GM12878 (cell line): ENCODE data around the gene EIF1AD. TPM values are rescaled to one million over a fixed set of nuclear protein-coding genes. Genes with fewer than 3 reads are reported as not detected.

Source experiments
- ATF7 ChIP-seq: fragments of 450-650 bp; IDR thresholded peaks from 2 replicates; pipeline ENCODE4 v1.6.1; 2016; ENCODE audit warnings: low read depth, mild to moderate bottlenecking
- BCLAF1 ChIP-seq: fragments of 450-650 bp; IDR thresholded peaks from 2 replicates; pipeline ENCODE4 v1.6.1; 2017; ENCODE audit warnings: antibody characterized with exemption, mild to moderate bottlenecking, moderate library complexity
- FOS ChIP-seq: IDR thresholded peaks from 3 replicates; pipeline ENCODE4 v1.6.1; 2011; ENCODE audit warnings: borderline replicate concordance; ENCODE audit not compliant: insufficient read length; ENCODE audit errors: extremely low read depth
- GATAD2B ChIP-seq: fragments of 450-650 bp; conservative IDR thresholded peaks from 2 replicates; pipeline ENCODE4 v1.6.1; 2017; ENCODE audit warnings: low read depth, mild to moderate bottlenecking, moderate library complexity
- HDGF ChIP-seq: fragments of 450-650 bp; IDR thresholded peaks from 2 replicates; pipeline ENCODE4 v1.6.1; 2016; ENCODE audit warnings: antibody characterized with exemption
- IKZF1 ChIP-seq: fragments of 450-650 bp; conservative IDR thresholded peaks from 2 replicates; pipeline ENCODE4 v1.6.1; 2017; ENCODE audit warnings: antibody characterized with exemption, mild to moderate bottlenecking
- KAT2A ChIP-seq: conservative IDR thresholded peaks from 2 replicates; pipeline ENCODE4 v1.6.1; 2011; ENCODE audit warnings: low read depth, low read length; ENCODE audit not compliant: control insufficient read depth
- NFYB ChIP-seq: IDR thresholded peaks from 2 replicates; pipeline ENCODE4 v1.6.1; 2011; ENCODE audit warnings: low read depth, mild to moderate bottlenecking, low read length, improper control_type of control experiment, moderate library complexity; ENCODE audit not compliant: insufficient read depth
- NRF1 ChIP-seq: conservative IDR thresholded peaks from 2 replicates; pipeline ENCODE4 v1.6.1; 2011; ENCODE audit warnings: mild to moderate bottlenecking, low read depth, low read length, improper control_type of control experiment
- PAX5 ChIP-seq: IDR thresholded peaks from 2 replicates; pipeline ENCODE4 v1.6.1; 2011; ENCODE audit warnings: low read depth, low read length, borderline replicate concordance
- RCOR1 ChIP-seq: conservative IDR thresholded peaks from 2 replicates; pipeline ENCODE4 v1.6.1; 2012; ENCODE audit warnings: low read depth, low read length, improper control_type of control experiment
- SP1 ChIP-seq: IDR thresholded peaks from one replicate; pipeline ENCODE4 v1.6.1; 2011; ENCODE audit warnings: low read depth, low read length
- STAT1 ChIP-seq: fragments of 450-650 bp; conservative IDR thresholded peaks from 2 replicates; pipeline ENCODE4 v1.6.1; 2014; ENCODE audit warnings: antibody characterized with exemption, mild to moderate bottlenecking
- ZBTB33 ChIP-seq: fragments of 450-650 bp; IDR thresholded peaks from 2 replicates; pipeline ENCODE4 v1.6.1; 2017; ENCODE audit warnings: mild to moderate bottlenecking
- ZZZ3 ChIP-seq: IDR thresholded peaks from 2 replicates; pipeline ENCODE4 v1.6.1; 2011; ENCODE audit warnings: low read depth; ENCODE audit not compliant: control insufficient read depth, insufficient read length
- polyA plus RNA-seq, 11 experiments: library from polyadenylated mRNA; depleted of rRNA in 4 of 11; unstranded in 6 of 11; stranded (reverse) in 5 of 11; fragments of >200 nt; fragmentation: Nextera tagmentation in 4 of 11; fragmentation: Illumina TruSeq in 1 of 11; extraction: Ambion mirVana in 4 of 11; extraction: Trizol in 1 of 11; gene quantifications; 1 replicate in 1 of 11; 2 replicates in 10 of 11; pipeline versions ENCODE4 v1.2.1 to v1.2.3, GENCODE V29; 2011 to 2016; ENCODE audit warnings: inconsistent platforms in 2 of 11, missing spikeins in 2 of 11, low read depth in 1 of 11
- total RNA-seq, 4 experiments: library from RNA; depleted of rRNA in 3 of 4; stranded (reverse); fragments of >200 nt in 3 of 4; fragmentation: Illumina TruSeq in 1 of 4; extraction: Trizol in 1 of 4; gene quantifications; 2 replicates each; pipeline versions ENCODE4 v1.2.1 to v1.2.3, GENCODE V29; 2013 to 2021
- TF ChIP-seq, protein P1 (sequence below): fragments of 450-650 bp; IDR thresholded peaks from 2 replicates; pipeline ENCODE4 v1.6.1; 2016; ENCODE audit warnings: mild to moderate bottlenecking
- TF ChIP-seq, protein P2 (sequence below): IDR thresholded peaks from 2 replicates; pipeline ENCODE4 v1.6.1; 2012; ENCODE audit warnings: mild to moderate bottlenecking, low read depth, low read length
- TF ChIP-seq, protein P3 (sequence below): fragments of 450-650 bp; IDR thresholded peaks from 2 replicates; pipeline ENCODE4 v1.6.1; 2016; ENCODE audit warnings: mild to moderate bottlenecking

Gene EIF1AD
- total and polyA plus RNA-seq, 10 of the 15 experiments (the other 5 are each of a cell fraction or from before 2014, with no cell fraction given), result 31.6 to 56.8 (median 39.5) TPM

DNA sequence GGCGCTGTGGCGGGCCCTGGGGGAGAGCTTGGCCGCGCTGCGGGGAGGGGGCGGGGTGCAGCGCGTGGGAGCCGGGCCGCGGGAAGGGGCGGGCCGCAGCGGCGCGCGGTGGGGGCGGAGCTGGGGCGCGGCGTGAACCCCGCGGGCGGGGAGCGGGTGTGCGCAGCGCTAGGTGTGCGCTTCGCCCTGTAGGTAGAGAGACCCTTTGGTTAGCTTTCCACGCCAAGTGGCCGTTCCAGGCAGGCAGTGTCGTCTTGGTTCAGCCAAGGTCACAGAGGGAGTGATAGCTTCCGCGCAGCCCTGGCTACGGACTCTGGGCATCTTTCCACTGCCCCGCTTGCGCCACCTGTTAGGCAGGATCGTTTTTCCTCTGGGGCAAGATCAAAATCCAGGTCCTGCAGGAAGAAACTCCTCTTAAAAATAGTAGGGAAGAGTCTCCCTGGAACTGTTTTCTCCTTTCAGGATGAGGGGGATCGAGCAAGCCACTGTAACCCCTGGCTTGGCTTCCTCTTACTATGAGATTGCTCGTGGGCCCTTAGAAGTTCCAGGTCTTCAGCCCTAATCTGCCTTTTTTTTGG lies 780 bp upstream of the EIF1AD start (continued):
- TF ChIP-seq, protein P1, sequence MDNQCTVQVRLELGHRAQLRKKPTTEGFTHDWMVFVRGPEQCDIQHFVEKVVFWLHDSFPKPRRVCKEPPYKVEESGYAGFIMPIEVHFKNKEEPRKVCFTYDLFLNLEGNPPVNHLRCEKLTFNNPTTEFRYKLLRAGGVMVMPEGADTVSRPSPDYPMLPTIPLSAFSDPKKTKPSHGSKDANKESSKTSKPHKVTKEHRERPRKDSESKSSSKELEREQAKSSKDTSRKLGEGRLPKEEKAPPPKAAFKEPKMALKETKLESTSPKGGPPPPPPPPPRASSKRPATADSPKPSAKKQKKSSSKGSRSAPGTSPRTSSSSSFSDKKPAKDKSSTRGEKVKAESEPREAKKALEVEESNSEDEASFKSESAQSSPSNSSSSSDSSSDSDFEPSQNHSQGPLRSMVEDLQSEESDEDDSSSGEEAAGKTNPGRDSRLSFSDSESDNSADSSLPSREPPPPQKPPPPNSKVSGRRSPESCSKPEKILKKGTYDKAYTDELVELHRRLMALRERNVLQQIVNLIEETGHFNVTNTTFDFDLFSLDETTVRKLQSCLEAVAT, result no peak
- no peak for TF ChIP-seq KAT2A
- no peak; the same call in 1 of the 2 replicates for TF ChIP-seq GATAD2B
- no peak for TF ChIP-seq NFYB
- TF ChIP-seq ZZZ3, result no peak
- no peak for TF ChIP-seq PAX5
- TF ChIP-seq, protein P2, sequence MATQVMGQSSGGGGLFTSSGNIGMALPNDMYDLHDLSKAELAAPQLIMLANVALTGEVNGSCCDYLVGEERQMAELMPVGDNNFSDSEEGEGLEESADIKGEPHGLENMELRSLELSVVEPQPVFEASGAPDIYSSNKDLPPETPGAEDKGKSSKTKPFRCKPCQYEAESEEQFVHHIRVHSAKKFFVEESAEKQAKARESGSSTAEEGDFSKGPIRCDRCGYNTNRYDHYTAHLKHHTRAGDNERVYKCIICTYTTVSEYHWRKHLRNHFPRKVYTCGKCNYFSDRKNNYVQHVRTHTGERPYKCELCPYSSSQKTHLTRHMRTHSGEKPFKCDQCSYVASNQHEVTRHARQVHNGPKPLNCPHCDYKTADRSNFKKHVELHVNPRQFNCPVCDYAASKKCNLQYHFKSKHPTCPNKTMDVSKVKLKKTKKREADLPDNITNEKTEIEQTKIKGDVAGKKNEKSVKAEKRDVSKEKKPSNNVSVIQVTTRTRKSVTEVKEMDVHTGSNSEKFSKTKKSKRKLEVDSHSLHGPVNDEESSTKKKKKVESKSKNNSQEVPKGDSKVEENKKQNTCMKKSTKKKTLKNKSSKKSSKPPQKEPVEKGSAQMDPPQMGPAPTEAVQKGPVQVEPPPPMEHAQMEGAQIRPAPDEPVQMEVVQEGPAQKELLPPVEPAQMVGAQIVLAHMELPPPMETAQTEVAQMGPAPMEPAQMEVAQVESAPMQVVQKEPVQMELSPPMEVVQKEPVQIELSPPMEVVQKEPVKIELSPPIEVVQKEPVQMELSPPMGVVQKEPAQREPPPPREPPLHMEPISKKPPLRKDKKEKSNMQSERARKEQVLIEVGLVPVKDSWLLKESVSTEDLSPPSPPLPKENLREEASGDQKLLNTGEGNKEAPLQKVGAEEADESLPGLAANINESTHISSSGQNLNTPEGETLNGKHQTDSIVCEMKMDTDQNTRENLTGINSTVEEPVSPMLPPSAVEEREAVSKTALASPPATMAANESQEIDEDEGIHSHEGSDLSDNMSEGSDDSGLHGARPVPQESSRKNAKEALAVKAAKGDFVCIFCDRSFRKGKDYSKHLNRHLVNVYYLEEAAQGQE, result no peak
- TF ChIP-seq, protein P3, sequence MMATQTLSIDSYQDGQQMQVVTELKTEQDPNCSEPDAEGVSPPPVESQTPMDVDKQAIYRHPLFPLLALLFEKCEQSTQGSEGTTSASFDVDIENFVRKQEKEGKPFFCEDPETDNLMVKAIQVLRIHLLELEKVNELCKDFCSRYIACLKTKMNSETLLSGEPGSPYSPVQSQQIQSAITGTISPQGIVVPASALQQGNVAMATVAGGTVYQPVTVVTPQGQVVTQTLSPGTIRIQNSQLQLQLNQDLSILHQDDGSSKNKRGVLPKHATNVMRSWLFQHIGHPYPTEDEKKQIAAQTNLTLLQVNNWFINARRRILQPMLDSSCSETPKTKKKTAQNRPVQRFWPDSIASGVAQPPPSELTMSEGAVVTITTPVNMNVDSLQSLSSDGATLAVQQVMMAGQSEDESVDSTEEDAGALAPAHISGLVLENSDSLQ, result no peak
- no peak for TF ChIP-seq SP1
- no peak for TF ChIP-seq ZBTB33
- no peak for TF ChIP-seq STAT1
- TF ChIP-seq RCOR1, result no peak
- TF ChIP-seq BCLAF1, result no peak
- no peak for TF ChIP-seq HDGF
- TF ChIP-seq NRF1, result 0 out of 2 replicates have a peak, but pooled peaks have one; percentile 17
- no peak for TF ChIP-seq IKZF1
- no peak for TF ChIP-seq FOS
- TF ChIP-seq ATF7, result no peak
